H9 (cell line): Measurements from ENCODE around the gene RAB35. TPM values are rescaled to one million over a fixed set of nuclear protein-coding genes. Genes with fewer than 3 reads are reported as not detected.

Experiments
- DNase-seq: peaks from one replicate; pipeline ENCODE4 v3.0.0-alpha.2; 2017
- H2AFZ ChIP-seq: one replicate; pipeline ENCODE4 v1.6.1; 2013; ENCODE audit warnings: mild to moderate bottlenecking, low read length, control low read depth, moderate library complexity
- H2AK5ac ChIP-seq: 2 replicates; pipeline ENCODE4 v1.6.1; 2013; ENCODE audit warnings: low read length, control low read depth, mixed read lengths; ENCODE audit not compliant: insufficient read length
- H2BK120ac ChIP-seq: one replicate; pipeline ENCODE4 v1.6.1; 2013; ENCODE audit warnings: low read depth, mild to moderate bottlenecking, low read length, control low read depth, inconsistent platforms; ENCODE audit not compliant: poor library complexity, severe bottlenecking
- H2BK12ac ChIP-seq: 2 replicates; pipeline ENCODE4 v1.6.1; 2013; ENCODE audit warnings: low read length, control low read depth, mixed read lengths, low read depth; ENCODE audit not compliant: insufficient read length
- H2BK15ac ChIP-seq: 2 replicates; pipeline ENCODE4 v1.6.1; 2013; ENCODE audit warnings: low read depth, low read length, control low read depth
- H2BK20ac ChIP-seq: one replicate; pipeline ENCODE4 v1.6.1; 2013; ENCODE audit warnings: low read depth, mild to moderate bottlenecking, low read length, control low read depth, inconsistent platforms; ENCODE audit not compliant: poor library complexity, severe bottlenecking
- H2BK5ac ChIP-seq: 2 replicates; pipeline ENCODE4 v1.6.1; 2013; ENCODE audit warnings: low read length, control low read depth, mixed read lengths; ENCODE audit not compliant: insufficient read length
- H3K14ac ChIP-seq: 2 replicates; pipeline ENCODE4 v1.6.1; 2013; ENCODE audit warnings: low read length, control low read depth; ENCODE audit not compliant: insufficient read depth
- H3K18ac ChIP-seq: 2 replicates; pipeline ENCODE4 v1.6.1; 2013; ENCODE audit warnings: low read depth, mild to moderate bottlenecking, mixed read lengths, low read length, control low read depth; ENCODE audit not compliant: insufficient read length
- H3K23ac ChIP-seq: 2 replicates; pipeline ENCODE4 v1.6.1; 2013; ENCODE audit warnings: low read length, control low read depth, mixed read lengths, low read depth; ENCODE audit not compliant: insufficient read length
- H3K23me2 ChIP-seq: 2 replicates; pipeline ENCODE4 v1.6.1; 2013; ENCODE audit warnings: low read depth, mild to moderate bottlenecking, mixed read lengths, low read length, control low read depth; ENCODE audit not compliant: insufficient read length, poor library complexity, severe bottlenecking
- H3K27ac ChIP-seq: 2 replicates; pipeline ENCODE4 v1.5.1; 2013; ENCODE audit warnings: low read length, control low read depth, mixed read lengths, low read depth; ENCODE audit not compliant: insufficient read length
- H3K27me3 ChIP-seq: 2 replicates; pipeline ENCODE4 v1.6.1; 2013; ENCODE audit warnings: low read length, control low read depth, inconsistent platforms; ENCODE audit not compliant: insufficient read depth
- H3K4ac ChIP-seq: 2 replicates; pipeline ENCODE4 v1.6.1; 2013; ENCODE audit warnings: low read depth, mild to moderate bottlenecking, control low read depth, inconsistent platforms, low read length, moderate library complexity
- H3K4me1 ChIP-seq: 2 replicates; pipeline ENCODE4 v1.6.1; 2013; ENCODE audit warnings: low read length, control low read depth, inconsistent platforms; ENCODE audit not compliant: insufficient read depth
- H3K4me2 ChIP-seq: 2 replicates; pipeline ENCODE4 v1.6.1; 2013; ENCODE audit warnings: low read length, control low read depth, mixed read lengths; ENCODE audit not compliant: insufficient read length, insufficient read depth
- H3K56ac ChIP-seq: 2 replicates; pipeline ENCODE4 v1.6.1; 2013; ENCODE audit warnings: low read depth, mild to moderate bottlenecking, mixed read lengths, low read length, control low read depth; ENCODE audit not compliant: insufficient read length
- H3K79me1 ChIP-seq: 2 replicates; pipeline ENCODE4 v1.6.1; 2013; ENCODE audit warnings: low read depth, mild to moderate bottlenecking, moderate library complexity, low read length, control low read depth, inconsistent platforms; ENCODE audit not compliant: insufficient read depth, poor library complexity, severe bottlenecking
- H3K79me2 ChIP-seq: 2 replicates; pipeline ENCODE4 v1.6.1; 2013; ENCODE audit warnings: low read length, control low read depth, inconsistent platforms; ENCODE audit not compliant: insufficient read depth
- H3K9ac ChIP-seq: 2 replicates; pipeline ENCODE4 v1.6.1; 2013; ENCODE audit warnings: low read length, control low read depth, mixed read lengths; ENCODE audit not compliant: insufficient read length; ENCODE audit errors: extremely low read depth
- H3K9me3 ChIP-seq: one replicate; pipeline ENCODE4 v1.6.1; 2013; ENCODE audit warnings: low read depth, low read length, inconsistent platforms; ENCODE audit not compliant: control insufficient read depth
- H3T11ph ChIP-seq: one replicate; pipeline ENCODE4 v1.6.1; 2013; ENCODE audit warnings: mild to moderate bottlenecking, low read length, control low read depth, inconsistent platforms
- H4K20me1 ChIP-seq: one replicate; pipeline ENCODE4 v1.6.1; 2013; ENCODE audit not compliant: control insufficient read depth, insufficient read length, insufficient read depth
- H4K5ac ChIP-seq: 2 replicates; pipeline ENCODE4 v1.6.1; 2013; ENCODE audit warnings: low read depth, mild to moderate bottlenecking, mixed read lengths, low read length, control low read depth; ENCODE audit not compliant: insufficient read length
- H4K8ac ChIP-seq: replicated peaks from 2 replicates; pipeline ENCODE4 v1.6.1; 2013; ENCODE audit warnings: low read length, control low read depth, mixed read lengths, low read depth; ENCODE audit not compliant: insufficient read length
- H4K91ac ChIP-seq: 2 replicates; pipeline ENCODE4 v1.6.1; 2013; ENCODE audit warnings: low read depth, mild to moderate bottlenecking, moderate library complexity, mixed read lengths, low read length, control low read depth; ENCODE audit not compliant: insufficient read length
- H3K27ac Mint-ChIP-seq, 3 experiments: 2 replicates in 2 of 3; 3 replicates in 1 of 3; pipeline ENCODE4 v1.8.0; 2020 to 2021; ENCODE audit warnings: mixed read lengths in 3 of 3, mild to moderate bottlenecking in 1 of 3, moderate library complexity in 1 of 3
- H3K27me3 Mint-ChIP-seq: 2 replicates; pipeline ENCODE4 v1.8.0; 2021; ENCODE audit warnings: low read depth, mild to moderate bottlenecking, moderate library complexity, mixed read lengths
- H3K36me3 Mint-ChIP-seq, 3 experiments: 2 replicates in 2 of 3; 3 replicates in 1 of 3; pipeline ENCODE4 v1.8.0; 2020 to 2021; ENCODE audit warnings: low read depth in 3 of 3, mixed read lengths in 3 of 3; ENCODE audit not compliant: insufficient read depth in 1 of 3
- H3K4me1 Mint-ChIP-seq, 2 experiments: 2 replicates each; pipeline ENCODE4 v1.8.0; 2020; ENCODE audit warnings: mixed read lengths in 2 of 2
- H3K4me3 Mint-ChIP-seq, 2 experiments: 2 replicates in 1 of 2; 3 replicates in 1 of 2; pipeline ENCODE4 v1.8.0; 2020 to 2021; ENCODE audit warnings: mild to moderate bottlenecking in 2 of 2, mixed read lengths in 2 of 2, moderate library complexity in 1 of 2
- H3K9me3 Mint-ChIP-seq, 2 experiments: 2 replicates in 1 of 2; 3 replicates in 1 of 2; pipeline ENCODE4 v1.8.0; 2020; ENCODE audit warnings: mild to moderate bottlenecking in 2 of 2, mixed read lengths in 2 of 2, moderate library complexity in 1 of 2
- CTCF ChIP-seq: fragments of 200-600 bp; sonication (generic); conservative IDR thresholded peaks from 3 replicates; pipeline ENCODE4 v1.8.0; 2021; ENCODE audit warnings: antibody characterized with exemption, mild to moderate bottlenecking
- WGBS: extraction: QIAGEN DNeasy Blood & Tissue Kit; methylation state at CpG from one replicate; pipeline ENCODE4 v1.1.7; 2013; ENCODE audit warnings: missing lambda C conversion rate, low lambda C conversion rate, mixed read lengths; ENCODE audit not compliant: insufficient read length; ENCODE audit errors: extremely low coverage; 5-methylcytosine and 5-hydroxymethylcytosine counted together
- total RNA-seq: library from RNA; stranded (reverse); gene quantifications from 2 replicates; pipeline ENCODE4 v1.2.1, GENCODE V29; 2021

The RAB35 gene
- total RNA-seq, 1 experiment from 2014 or later, result 60.0 TPM

- no peak overlapping the region for H2AFZ ChIP-seq
- H3K79me2 ChIP-seq, result no peaks in the 10 kb centered on the region
- no peak overlapping the region for H4K5ac ChIP-seq
- no peak overlapping the region for H3K9ac ChIP-seq
- no peak overlapping the region for H3K18ac ChIP-seq
- Mint-ChIP-seq H3K4me1 (peaks cover 12 to 20% of the 10 kb centered on the region in 2 experiments), H3K27me3 (no peaks in the 10 kb centered on the region), H3K27ac (no peak overlapping the region; a peak in 2 of 7 replicates), H3K9me3 (no peaks in the 10 kb centered on the region), H3K36me3 (peaks cover 25 to 57% (median 41%) of the 10 kb centered on the region in 3 experiments; a peak in 6 of 7 replicates), H3K4me3 (no peak overlapping the region)
- H2BK120ac ChIP-seq, result no peak overlapping the region
- H2BK5ac ChIP-seq, result no peak overlapping the region
- no CpG with 5 or more reads among the region's 6 CpGs for WGBS
- no peak overlapping the region for H3K56ac ChIP-seq
- no peak overlapping the region for H4K91ac ChIP-seq
- H3K23me2 ChIP-seq, result no peaks in the 10 kb centered on the region
- no peak overlapping the region for H2BK20ac ChIP-seq
- no peaks in the 10 kb centered on the region for H3K9me3 ChIP-seq
- H4K8ac ChIP-seq, result no peak overlapping the region
- H2AK5ac ChIP-seq, result no peak overlapping the region
- no peaks in the 10 kb centered on the region for H4K20me1 ChIP-seq
- H3K79me1 ChIP-seq, result no peaks in the 10 kb centered on the region
- DNase-seq, result no peak
- no peak overlapping the region for H3T11ph ChIP-seq
- H3K4me1 ChIP-seq, result peaks cover 3% of the 10 kb centered on the region; the same call in 1 of the 2 replicates
- no peak overlapping the region for H2BK12ac ChIP-seq
- no peak overlapping the region for H3K4ac ChIP-seq
- no peak overlapping the region for H3K27ac ChIP-seq
- no peak overlapping the region for H3K14ac ChIP-seq
- no peak overlapping the region for H3K23ac ChIP-seq
- H2BK15ac ChIP-seq, result no peak overlapping the region
- no peaks in the 10 kb centered on the region for H3K27me3 ChIP-seq
- TF ChIP-seq CTCF, result no peak
- no peak overlapping the region for H3K4me2 ChIP-seq
Measured at GRCh38 chr12:120125792-120126634, 9.5 kb upstream of the RAB35 start.
